ENCODE measurements around the gene TAOK2.
"Not testable (repeated sequence)": the region's sequence is repeated elsewhere in the genome, so short reads cannot be mapped to it uniquely, and the experiment has no call there.

The TAOK2 gene

GRCh38 chr16:30004811-30005242 is 31.2 kb downstream of the TAOK2 start:
- DNase-seq, result no peak

- peak; percentile 31 for DNase-seq
These were observed 31.9 kb downstream of the TAOK2 start for GRCh38 chr16:30005341-30006094.

GRCh38 chr16:30006095-30006473 is 32.4 kb downstream of the TAOK2 start:
- no peak for DNase-seq

- DNase-seq, result no peak
These were observed 33.1 kb downstream of the TAOK2 start for GRCh38 chr16:30006659-30007377.

GRCh38 chr16:30007378-30007895 is 33.8 kb downstream of the TAOK2 start:
- no peak for DNase-seq

GRCh38 chr16:30009085-30009862 is 35.6 kb downstream of the TAOK2 start:
- no peak for DNase-seq

GRCh38 chr16:30009990-30010843 is 36.5 kb downstream of the TAOK2 start:
- no peak for DNase-seq

- DNase-seq, result peak; percentile 40
These were observed 37.4 kb downstream of the TAOK2 start, which contains the start of gene DOC2A for GRCh38 chr16:30010844-30011713. Gene DOC2A (minus strand): TSS chr16:30011027. CDS start chr16:30010222, 805 bp downstream.

- DNase-seq, result no peak
These were observed 38.2 kb downstream of the TAOK2 start for GRCh38 chr16:30011714-30012504.

GRCh38 chr16:30012598-30012997 is 38.9 kb downstream of the TAOK2 start:
- not testable (repeated sequence) for DNase-seq

GRCh38 chr16:30015450-30015849 is 41.8 kb downstream of the TAOK2 start:
- not testable (repeated sequence) for DNase-seq

- DNase-seq, result no peak
These were observed 43.0 kb downstream of the TAOK2 start for GRCh38 chr16:30016555-30017276.

- no peak for DNase-seq
These were observed 43.6 kb downstream of the TAOK2 start for GRCh38 chr16:30017277-30017656.

- DNase-seq, result not testable (repeated sequence)
These were observed 44.3 kb downstream of the TAOK2 start for GRCh38 chr16:30017937-30018336.

GRCh38 chr16:30018731-30019158 is 45.1 kb downstream of the TAOK2 start:
- no peak for DNase-seq

- no peak for DNase-seq
These were observed 49.2 kb downstream of the TAOK2 start, which contains the start of gene C16orf92 for GRCh38 chr16:30022887-30023286. Gene C16orf92 (plus strand): TSS chr16:30023198. CDS start chr16:30023341, 143 bp downstream.

- DNase-seq, result no peak
These were observed 49.9 kb downstream of the TAOK2 start for GRCh38 chr16:30023586-30023985.

GRCh38 chr16:30024451-30024850 is 50.8 kb downstream of the TAOK2 start:
- DNase-seq, result no peak

GRCh38 chr16:30025156-30025555 is 51.5 kb downstream of the TAOK2 start:
- DNase-seq, result no peak
